AG04450 (cell line): ENCODE measurements around the gene KMT5C. TPM values are rescaled to one million over a fixed set of nuclear protein-coding genes. Genes with fewer than 3 reads are reported as not detected.

Source experiments
- CTCF ChIA-PET: fragments of 300-600, 350-600 bp; formaldehyde crosslinking; extraction: SDS; loops from one replicate; lab custom pipeline; 2022; ENCODE audit warnings: antibody characterized with exemption, inconsistent platforms; lab: Charles Lee
- POLR2A ChIA-PET: fragments of 350-600 bp; formaldehyde crosslinking; extraction: SDS; loops from one replicate; lab custom pipeline; 2021; ENCODE audit warnings: antibody characterized with exemption, inconsistent platforms; lab: Yijun Ruan, JAX
- DNase-seq: peaks from one replicate; pipeline ENCODE4 v3.0.0-alpha.2; 2011; ENCODE audit warnings: low read depth, low spot score
- H3K27ac ChIP-seq: one replicate; pipeline ENCODE4 v1.5.1; 2012; ENCODE audit warnings: low read depth, low read length, control low read depth
- H3K27me3 ChIP-seq: one replicate; pipeline ENCODE4 v1.6.0; 2012; ENCODE audit warnings: low read length; ENCODE audit not compliant: control insufficient read depth, insufficient read depth
- H3K4me3 ChIP-seq: 2 replicates; pipeline ENCODE4 v1.5.1; 2011; ENCODE audit warnings: mild to moderate bottlenecking, low read depth, low read length, control low read depth
- H3K9me3 ChIP-seq: 2 replicates; pipeline ENCODE4 v1.5.1; 2012; ENCODE audit warnings: low read length; ENCODE audit not compliant: control insufficient read depth, insufficient read depth
- polyA plus RNA-seq: library from polyadenylated mRNA; depleted of rRNA; stranded (reverse); fragments of >200 nt; gene quantifications from 2 replicates; pipeline ENCODE4 v1.2.3, GENCODE V29; 2011
- TF ChIP-seq, protein P1 (sequence below): IDR thresholded peaks from 2 replicates; pipeline ENCODE4 v1.5.1; 2011; ENCODE audit warnings: low read depth, low read length, control low read depth, inconsistent platforms

KMT5C gene
- polyA plus RNA-seq, 1 experiment, result 2.6 TPM

DNA sequence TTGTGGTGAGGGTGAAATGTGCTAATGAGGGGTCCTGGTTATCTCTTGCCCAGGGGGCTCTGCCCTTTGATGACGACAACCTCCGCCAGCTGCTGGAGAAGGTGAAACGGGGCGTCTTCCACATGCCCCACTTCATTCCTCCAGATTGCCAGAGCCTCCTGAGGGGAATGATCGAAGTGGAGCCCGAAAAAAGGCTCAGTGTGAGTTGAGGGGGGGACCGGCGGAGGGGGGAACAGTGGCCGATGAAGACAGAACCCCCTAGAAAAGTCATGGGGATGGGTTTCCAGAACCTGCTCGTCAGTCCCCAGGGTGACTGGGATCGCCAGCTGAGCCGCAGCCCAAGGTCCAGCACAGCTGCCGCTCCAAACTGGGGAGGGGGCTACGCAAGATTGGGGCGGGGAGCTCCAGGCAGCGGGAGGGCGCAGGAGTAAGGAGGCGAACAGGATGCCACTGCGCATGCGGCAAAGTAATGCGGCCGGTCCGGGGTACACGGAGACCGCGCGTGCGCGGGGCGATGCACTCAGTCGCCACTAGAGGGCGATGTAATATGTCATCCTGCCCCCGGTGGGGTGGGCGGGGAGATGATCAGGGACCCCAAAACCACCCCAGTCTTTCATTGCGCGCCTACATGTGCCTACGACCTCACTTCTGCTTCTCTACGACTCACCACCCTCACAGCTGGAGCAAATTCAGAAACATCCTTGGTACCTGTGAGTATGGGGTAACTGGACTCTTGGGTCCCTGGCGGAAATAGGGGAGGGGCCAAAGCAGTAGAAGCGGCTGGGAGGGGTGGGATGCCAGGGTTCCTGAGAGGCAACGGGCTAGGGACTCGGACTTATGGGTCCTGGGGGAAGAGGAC lies 38.0 kb upstream of the KMT5C start:
- no peak overlapping the region for H3K27ac ChIP-seq
- TF ChIP-seq, protein P1, sequence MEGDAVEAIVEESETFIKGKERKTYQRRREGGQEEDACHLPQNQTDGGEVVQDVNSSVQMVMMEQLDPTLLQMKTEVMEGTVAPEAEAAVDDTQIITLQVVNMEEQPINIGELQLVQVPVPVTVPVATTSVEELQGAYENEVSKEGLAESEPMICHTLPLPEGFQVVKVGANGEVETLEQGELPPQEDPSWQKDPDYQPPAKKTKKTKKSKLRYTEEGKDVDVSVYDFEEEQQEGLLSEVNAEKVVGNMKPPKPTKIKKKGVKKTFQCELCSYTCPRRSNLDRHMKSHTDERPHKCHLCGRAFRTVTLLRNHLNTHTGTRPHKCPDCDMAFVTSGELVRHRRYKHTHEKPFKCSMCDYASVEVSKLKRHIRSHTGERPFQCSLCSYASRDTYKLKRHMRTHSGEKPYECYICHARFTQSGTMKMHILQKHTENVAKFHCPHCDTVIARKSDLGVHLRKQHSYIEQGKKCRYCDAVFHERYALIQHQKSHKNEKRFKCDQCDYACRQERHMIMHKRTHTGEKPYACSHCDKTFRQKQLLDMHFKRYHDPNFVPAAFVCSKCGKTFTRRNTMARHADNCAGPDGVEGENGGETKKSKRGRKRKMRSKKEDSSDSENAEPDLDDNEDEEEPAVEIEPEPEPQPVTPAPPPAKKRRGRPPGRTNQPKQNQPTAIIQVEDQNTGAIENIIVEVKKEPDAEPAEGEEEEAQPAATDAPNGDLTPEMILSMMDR, result peak; percentile 78

DNA sequence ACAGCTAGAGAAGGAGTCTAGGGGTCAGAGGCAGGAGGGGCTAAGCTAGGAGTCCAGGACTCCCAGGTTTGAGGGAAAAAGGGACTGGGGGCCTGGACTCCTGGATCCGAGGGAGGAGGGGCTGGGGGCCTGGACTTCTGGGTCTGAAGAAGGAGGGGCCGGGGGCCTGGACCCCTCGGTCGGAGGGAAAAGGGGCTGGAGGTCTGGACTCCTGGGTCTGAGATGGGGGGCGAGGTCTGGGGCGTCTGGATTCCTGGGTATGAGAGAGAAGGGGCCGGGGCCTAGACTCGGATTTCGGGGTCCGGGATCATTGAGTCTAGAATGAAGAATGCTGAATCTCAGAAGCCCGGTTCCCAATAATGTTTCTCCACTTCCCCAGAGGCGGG lies 37.4 kb upstream of the KMT5C start:
- no peak for DNase-seq
- POLR2A ChIA-PET, result no interaction called here
- CTCF ChIA-PET, result interaction anchor here (0.6 to 3.7 kb wide), 17 partner anchors 10 to 331 kb away, joined by 3 to 41 read pairs (median 4); partner anchors contain the start of genes KMT5C and TMEM238
- H3K9me3 ChIP-seq, result no peaks in the 10 kb centered on the region
- no peak overlapping the region; the same call in 1 of the 2 replicates for H3K4me3 ChIP-seq
- H3K27me3 ChIP-seq, result no peaks in the 10 kb centered on the region
- TF ChIP-seq, protein P1, result no peak
- no peak overlapping the region for H3K27ac ChIP-seq

More for the DNA sequence above, 38.0 kb upstream of the KMT5C start:
- peak; percentile 24 for DNase-seq
- ChIA-PET POLR2A (interaction anchor here (0.6 kb wide), 2 partner anchors 44 to 91 kb away, joined by 7 to 8 read pairs; no protein-coding TSS in a partner anchor), CTCF (interaction anchor here (0.6 to 3.7 kb wide), 22 partner anchors 9 to 331 kb away, joined by 3 to 41 read pairs (median 4); partner anchors contain the start of genes KMT5C and TMEM238)
- no peaks in the 10 kb centered on the region for H3K27me3 ChIP-seq
- H3K4me3 ChIP-seq, result peak overlapping the region; percentile 41
- no peaks in the 10 kb centered on the region for H3K9me3 ChIP-seq

DNA sequence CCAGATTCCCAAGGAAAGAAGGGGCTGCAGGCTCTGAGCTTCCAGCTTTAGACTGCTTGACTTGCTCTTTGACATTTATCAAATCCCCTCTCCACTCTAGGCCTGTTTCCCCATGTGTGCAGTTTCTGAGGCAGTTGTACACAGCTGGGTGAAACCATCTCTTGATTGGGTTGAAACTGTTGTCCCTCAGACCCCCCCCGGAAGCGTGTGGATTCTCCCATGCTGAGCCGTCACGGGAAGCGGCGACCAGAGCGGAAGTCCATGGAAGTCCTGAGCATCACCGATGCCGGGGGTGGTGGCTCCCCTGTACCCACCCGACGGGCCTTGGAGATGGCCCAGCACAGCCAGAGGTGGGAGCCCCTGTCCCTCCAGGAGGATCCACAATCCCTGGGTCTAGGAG lies 36.2 kb upstream of the KMT5C start:
- POLR2A ChIA-PET, result interaction anchor here (0.5 kb wide), 1 partner anchor 16 kb away, joined by 6 read pairs; no protein-coding TSS in a partner anchor
- DNase-seq, result no peak
- TF ChIP-seq, protein P1, result no peak
- H3K9me3 ChIP-seq, result no peaks in the 10 kb centered on the region
- H3K27ac ChIP-seq, result no peak overlapping the region
- no peak overlapping the region for H3K4me3 ChIP-seq
- CTCF ChIA-PET, result interaction anchor here (0.5 to 3.7 kb wide), 10 partner anchors 10 to 330 kb away, joined by 3 to 41 read pairs (median 8); partner anchors contain the start of gene KMT5C
- no peaks in the 10 kb centered on the region for H3K27me3 ChIP-seq

DNA sequence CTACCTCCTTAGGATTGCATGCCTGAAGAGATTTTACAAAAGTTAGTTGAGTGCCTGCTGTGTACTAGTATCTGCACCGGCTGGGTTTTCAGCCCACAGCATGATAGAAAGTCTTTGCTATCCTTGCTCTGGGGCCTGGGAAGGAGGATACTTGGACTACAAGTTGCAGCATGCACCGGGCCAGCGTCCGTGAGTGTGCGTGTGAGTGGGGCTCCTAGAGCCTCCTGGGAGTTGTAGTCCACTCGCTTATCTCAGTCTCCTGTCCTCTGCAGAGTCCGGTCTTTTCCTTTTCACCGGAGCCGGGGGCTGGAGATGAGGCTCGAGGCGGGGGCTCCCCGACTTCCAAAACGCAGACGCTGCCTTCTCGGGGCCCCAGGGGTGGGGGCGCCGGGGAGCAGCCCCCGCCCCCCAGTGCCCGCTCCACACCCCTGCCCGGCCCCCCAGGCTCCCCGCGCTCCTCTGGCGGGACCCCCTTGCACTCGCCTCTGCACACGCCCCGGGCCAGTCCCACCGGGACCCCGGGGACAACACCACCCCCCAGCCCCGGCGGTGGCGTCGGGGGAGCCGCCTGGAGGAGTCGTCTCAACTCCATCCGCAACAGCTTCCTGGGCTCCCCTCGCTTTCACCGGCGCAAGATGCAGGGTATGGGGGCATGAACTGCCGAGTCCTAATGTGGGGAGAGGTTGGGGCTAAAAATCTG lies 35.2 kb upstream of the KMT5C start:
- no peak overlapping the region for H3K4me3 ChIP-seq
- H3K27me3 ChIP-seq, result no peaks in the 10 kb centered on the region
- DNase-seq, result no peak
- ChIA-PET CTCF (no interaction called here), POLR2A (no interaction called here)
- TF ChIP-seq, protein P1, result no peak
- no peaks in the 10 kb centered on the region for H3K9me3 ChIP-seq
- no peak overlapping the region for H3K27ac ChIP-seq
